GM12891 (cell line): ENCODE data around the gene SLC25A21.
"Not testable (repeated sequence)": the region's sequence is repeated elsewhere in the genome, so short reads cannot be mapped to it uniquely, and the experiment has no call there.

Experiments used
- POLR2A ChIP-seq: IDR thresholded peaks from 2 replicates; pipeline ENCODE4 v1.6.1; 2011; ENCODE audit warnings: low read depth, low read length, control low read depth
- POLR2AphosphoS5 ChIP-seq: IDR thresholded peaks from 2 replicates; pipeline ENCODE4 v1.6.1; 2011; ENCODE audit warnings: low read depth, low read length, control low read depth
- TAF1 ChIP-seq: IDR thresholded peaks from 2 replicates; pipeline ENCODE4 v1.6.1; 2011; ENCODE audit warnings: low read depth, low read length, control low read depth

DNA sequence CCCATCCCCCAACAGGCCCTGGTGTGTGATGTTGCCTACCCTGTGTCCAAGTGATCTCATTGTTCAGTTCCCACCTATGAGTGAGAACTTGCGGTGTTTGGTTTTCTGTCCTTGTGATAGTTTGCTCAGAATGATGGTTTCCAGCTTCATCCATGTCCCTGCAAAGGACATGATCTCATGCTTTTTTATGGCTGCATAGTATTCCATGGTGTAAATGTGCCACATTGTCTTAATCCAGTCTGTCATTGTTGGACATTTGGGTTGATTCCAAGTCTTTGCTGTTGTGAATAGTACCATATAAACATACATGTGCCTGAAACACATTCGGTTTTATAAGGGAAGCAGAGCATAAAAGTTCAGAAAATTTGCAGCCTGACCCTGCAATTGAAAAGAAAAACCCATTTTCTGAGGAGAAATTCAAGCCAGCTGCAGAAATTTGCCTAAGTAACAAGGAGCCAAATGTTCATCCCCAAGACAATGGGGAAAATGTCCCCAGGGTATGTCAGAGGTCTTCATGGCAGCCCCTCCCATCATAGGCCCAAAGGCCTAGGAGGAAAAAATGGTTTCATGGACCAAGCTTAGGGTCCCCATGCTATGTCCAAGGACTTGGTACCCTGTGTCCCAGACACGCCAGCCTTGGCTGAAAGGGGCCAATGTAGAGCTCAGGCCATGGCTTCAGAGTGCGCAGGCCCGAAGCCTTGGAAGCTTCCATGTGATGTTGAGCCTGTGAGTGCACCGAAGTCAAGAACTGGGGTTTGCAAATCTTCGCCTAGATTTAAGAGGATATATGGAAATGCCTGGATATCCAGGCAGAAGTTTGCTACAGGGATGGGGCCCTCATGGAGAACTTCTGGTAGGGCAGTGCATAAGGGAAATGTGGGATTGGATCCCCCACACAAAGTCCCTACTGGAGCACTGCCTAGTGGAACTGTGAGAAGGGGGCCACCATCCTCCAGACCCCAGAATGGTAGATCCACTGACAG lies 33.5 kb upstream of the SLC25A21 start:
- TF ChIP-seq TAF1, POLR2AphosphoS5, POLR2A: not testable (repeated sequence)
